SK-N-SH (cell line): ENCODE measurements around the gene FANCE.

ENCODE experiments used
- CTCF ChIP-seq: fragments of 200-600 bp; sonication (generic); IDR thresholded peaks from 2 replicates; pipeline ENCODE4 v1.6.1; 2017; ENCODE audit warnings: antibody characterized with exemption, mild to moderate bottlenecking, moderate library complexity
- REST ChIP-seq: IDR thresholded peaks from 2 replicates; pipeline ENCODE4 v1.6.1; 2012; ENCODE audit warnings: mild to moderate bottlenecking, low read depth, low read length, moderate library complexity

GRCh38 chr6:35495258-35496035 is 43.3 kb downstream of the FANCE start:
- no peak for TF ChIP-seq CTCF
- no peak for TF ChIP-seq REST
